Skeletal muscle satellite cell (primary cell): Measurements from ENCODE around the gene ATXN10.

Experiments
- H3K27me3 ChIP-seq: 2 replicates; pipeline ENCODE4 v1.7.0; 2013; ENCODE audit warnings: low read length; ENCODE audit not compliant: control insufficient read depth, insufficient read depth
- H3K36me3 ChIP-seq: 2 replicates; pipeline ENCODE4 v1.7.0; 2013; ENCODE audit warnings: mild to moderate bottlenecking, control low read depth, low read length; ENCODE audit not compliant: insufficient read depth
- H3K4me1 ChIP-seq: 2 replicates; pipeline ENCODE4 v1.7.0; 2013; ENCODE audit warnings: low read length; ENCODE audit not compliant: control insufficient read depth, insufficient read depth
- H3K4me2 ChIP-seq: 2 replicates; pipeline ENCODE4 v1.7.0; 2013; ENCODE audit warnings: mild to moderate bottlenecking, low read length
- H3K4me3 ChIP-seq: 2 replicates; pipeline ENCODE4 v1.7.0; 2013; ENCODE audit warnings: low read length
- H3K9ac ChIP-seq: 2 replicates; pipeline ENCODE4 v1.7.0; 2013; ENCODE audit warnings: mild to moderate bottlenecking, low read depth, low read length, moderate library complexity
- H3K9me3 ChIP-seq: replicated peaks from 2 replicates; pipeline ENCODE4 v1.7.0; 2013; ENCODE audit warnings: mild to moderate bottlenecking, control low read depth, low read length

Gene ATXN10

DNA sequence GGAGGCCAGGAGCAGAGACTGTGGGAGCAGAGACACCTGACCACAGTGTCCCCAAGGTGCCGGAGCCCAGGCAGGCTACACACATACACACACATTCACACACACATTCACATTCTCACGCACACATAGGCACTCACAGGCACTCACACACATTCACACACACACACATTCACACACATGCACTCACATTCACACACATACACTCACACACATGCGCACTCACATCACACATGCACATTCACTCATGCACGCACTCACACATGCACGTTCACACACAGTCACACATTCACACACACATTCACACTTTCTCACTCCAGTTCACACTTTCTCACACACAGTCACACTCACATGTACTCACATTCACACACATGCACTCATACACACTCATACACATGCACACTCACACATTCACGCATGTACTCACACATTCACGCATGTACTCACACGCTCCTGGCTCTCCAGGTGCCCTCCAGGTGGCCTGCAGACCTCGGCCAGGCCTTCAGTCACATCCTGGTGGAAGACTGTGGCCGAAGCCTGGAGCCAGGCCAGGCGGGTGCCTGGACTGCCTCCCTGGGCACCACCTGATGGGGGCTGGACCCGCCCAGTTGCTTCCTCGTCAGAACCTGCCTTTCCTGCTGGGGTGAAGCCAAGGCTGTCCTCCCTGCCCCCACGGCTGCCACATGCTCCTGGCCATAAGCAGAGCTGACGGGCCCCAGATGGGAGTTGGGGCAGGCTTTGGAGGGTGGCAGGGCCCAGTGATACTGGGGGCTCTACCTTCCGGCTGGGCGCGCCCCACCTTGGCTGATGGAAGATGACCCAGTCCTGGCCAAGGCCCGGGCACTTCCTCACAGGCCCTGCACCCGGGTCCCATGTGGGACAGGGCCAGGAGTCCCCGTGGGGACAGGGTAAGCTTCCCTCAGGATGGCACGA, 215.8 kb downstream of the ATXN10 start:
- H3K36me3 ChIP-seq, result no peaks in the 10 kb centered on the region
- H3K9me3 ChIP-seq, result no peaks in the 10 kb centered on the region
- no peak overlapping the region for H3K9ac ChIP-seq
- peaks cover 33% of the 10 kb centered on the region for H3K27me3 ChIP-seq
- no peak overlapping the region for H3K4me3 ChIP-seq
- H3K4me2 ChIP-seq, result no peak overlapping the region
- H3K4me1 ChIP-seq, result peaks cover 5% of the 10 kb centered on the region

DNA sequence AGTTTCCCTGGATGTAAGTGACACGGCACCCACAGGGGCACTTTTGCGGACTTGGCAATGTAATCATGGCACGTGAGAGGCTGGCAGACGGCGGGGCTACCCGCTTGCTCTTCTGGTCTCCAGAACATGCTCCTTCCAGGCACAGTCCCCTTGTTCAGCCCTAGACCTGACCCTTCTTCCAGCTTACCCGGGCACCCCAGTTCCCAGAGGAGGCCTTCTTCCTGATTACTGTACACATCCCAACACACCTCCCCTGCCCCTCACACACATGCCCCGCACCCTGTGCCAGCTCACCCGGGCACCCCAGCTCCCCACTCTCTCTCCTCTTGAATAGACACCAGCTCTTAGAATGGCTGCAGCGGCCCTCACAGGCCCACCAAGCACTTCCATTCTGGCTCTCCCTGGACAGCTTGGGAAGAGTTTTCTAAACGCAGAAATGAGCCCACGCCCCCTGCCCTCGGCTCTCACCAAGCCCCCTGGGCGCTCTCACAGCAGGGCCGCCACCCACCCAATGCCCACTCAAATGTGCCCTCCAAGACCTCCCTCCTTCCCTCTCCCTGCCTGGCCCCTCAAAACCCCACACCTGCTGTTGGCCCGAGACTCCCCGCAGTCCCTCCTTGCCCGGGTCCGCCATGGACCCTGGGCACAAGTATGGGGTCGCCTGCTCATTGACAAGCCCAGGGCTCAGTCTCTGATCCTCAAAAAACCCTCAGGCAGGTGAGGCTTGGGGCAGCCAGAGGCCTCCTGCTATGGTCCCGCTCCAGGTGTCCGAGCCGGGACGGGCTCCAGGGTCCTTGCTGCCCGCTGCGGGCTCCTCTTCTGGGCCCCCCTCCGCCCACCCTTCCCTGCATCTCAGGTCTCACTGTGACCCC, 216.8 kb downstream of the ATXN10 start:
- Histone ChIP-seq H3K4me3 (no peak overlapping the region), H3K36me3 (no peaks in the 10 kb centered on the region), H3K9me3 (no peaks in the 10 kb centered on the region), H3K27me3 (peaks cover 30% of the 10 kb centered on the region), H3K4me1 (peaks cover 5% of the 10 kb centered on the region), H3K9ac (no peak overlapping the region), H3K4me2 (no peak overlapping the region)

DNA sequence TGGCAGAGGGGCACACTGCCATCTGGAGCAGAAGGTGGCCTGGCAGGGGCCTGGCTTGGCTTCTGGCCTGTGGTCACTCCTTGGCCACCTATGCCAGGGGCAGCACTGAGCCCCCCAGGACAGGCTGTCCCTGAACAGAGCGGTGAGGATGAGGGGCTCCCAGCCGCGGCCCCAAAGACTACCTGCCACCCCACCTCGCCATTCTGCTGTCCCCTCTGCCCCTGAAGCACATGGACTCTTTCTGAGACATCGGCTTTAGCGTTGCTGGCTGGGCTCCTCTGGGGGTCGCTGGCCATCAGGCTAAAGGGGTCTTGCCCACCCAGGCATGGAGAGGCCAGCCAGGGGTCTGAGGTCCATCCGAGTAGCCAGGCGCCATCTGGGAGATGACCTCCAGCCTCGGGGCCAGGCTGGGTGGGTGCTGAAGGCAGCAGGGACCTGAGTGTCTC, 217.5 kb downstream of the ATXN10 start:
- Histone ChIP-seq H3K9ac (no peak overlapping the region), H3K36me3 (no peaks in the 10 kb centered on the region), H3K9me3 (no peaks in the 10 kb centered on the region), H3K4me2 (no peak overlapping the region), H3K4me3 (no peak overlapping the region), H3K27me3 (peaks cover 33% of the 10 kb centered on the region), H3K4me1 (peaks cover 5% of the 10 kb centered on the region)

DNA sequence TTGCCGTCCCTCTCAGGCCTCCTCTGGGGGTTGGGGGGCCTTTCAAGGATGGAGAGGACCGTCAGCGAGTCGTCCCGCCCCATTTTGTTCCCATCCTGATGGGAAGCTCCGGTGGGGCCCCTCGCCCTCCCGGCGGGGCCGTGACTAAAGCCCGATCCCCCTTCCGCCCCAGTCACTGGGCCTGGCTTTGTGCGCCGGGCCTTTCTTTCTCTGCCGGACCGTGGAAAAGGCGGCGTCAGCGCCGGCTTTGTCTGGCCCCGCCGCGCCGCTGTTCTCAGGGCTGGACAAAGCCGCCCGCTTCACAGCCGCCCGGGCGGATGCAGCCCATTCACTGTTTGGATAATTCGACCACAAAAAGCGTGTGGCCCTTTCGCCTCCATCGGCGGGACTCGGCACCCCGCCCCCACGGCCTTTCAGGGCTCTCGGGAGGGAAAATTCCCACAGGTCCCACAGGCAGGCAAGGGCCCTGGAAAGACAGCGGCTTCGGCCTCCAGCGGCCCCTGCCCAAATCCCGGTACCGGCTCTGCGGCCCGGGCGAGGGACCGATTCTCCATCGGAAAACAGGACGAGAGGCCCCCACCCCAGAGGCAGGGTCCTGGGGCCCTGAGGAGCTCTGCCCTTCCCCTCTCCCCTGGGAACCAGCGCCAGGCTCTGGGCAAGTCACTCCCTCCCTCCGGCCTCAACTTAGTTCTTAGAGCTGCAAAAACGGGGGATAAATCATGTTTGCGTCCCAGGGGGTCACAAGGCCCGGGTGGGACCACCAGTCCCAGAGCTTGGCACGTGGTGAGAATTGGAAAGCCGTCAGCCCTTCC, 218.1 kb downstream of the ATXN10 start:
- Histone ChIP-seq H3K4me3 (no peak overlapping the region), H3K4me2 (peak overlapping the region; percentile 15), H3K9me3 (no peaks in the 10 kb centered on the region), H3K4me1 (peaks cover 5% of the 10 kb centered on the region), H3K36me3 (no peaks in the 10 kb centered on the region), H3K9ac (no peak overlapping the region), H3K27me3 (peaks cover 28% of the 10 kb centered on the region)

DNA sequence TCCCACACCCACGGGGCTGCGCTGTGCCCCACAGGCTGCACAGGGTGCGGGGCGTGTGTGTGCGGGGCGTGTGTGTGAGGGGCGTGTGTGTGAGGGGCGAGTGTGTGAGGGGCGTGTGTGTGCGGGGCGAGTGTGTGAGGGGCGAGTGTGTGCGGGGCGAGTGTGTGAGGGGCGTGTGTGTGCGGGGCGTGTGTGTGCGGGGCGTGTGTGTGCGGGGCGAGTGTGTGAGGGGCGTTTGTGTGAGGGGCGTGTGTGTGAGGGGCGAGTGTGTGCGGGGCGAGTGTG, 218.7 kb downstream of the ATXN10 start:
- H3K4me1 ChIP-seq, result peaks cover 5% of the 10 kb centered on the region
- H3K27me3 ChIP-seq, result peaks cover 23% of the 10 kb centered on the region
- H3K4me3 ChIP-seq, result no peak overlapping the region
- H3K4me2 ChIP-seq, result no peak overlapping the region
- no peak overlapping the region for H3K9ac ChIP-seq
- no peaks in the 10 kb centered on the region for H3K36me3 ChIP-seq
- no peaks in the 10 kb centered on the region for H3K9me3 ChIP-seq

DNA sequence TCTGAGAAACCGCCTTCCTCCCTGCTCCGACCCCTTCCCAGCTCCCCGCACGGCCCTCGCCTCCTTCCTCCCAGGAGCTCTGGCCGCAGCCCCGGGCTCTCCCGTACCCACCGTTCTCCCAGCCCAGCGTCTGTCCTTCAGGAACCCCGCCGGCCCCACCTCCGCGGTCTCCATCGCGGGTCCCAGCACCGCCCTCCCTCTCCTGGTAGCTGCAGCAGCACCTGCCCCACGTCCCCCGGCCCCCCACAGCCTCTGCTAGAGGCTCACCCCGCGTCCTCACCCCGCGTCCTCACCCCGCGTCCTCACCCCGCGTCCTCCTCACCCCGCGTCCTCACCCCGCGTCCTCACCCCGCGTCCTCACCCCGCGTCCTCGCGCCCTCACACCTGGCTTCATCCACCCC, 219.4 kb downstream of the ATXN10 start:
- Histone ChIP-seq H3K27me3 (peaks cover 29% of the 10 kb centered on the region), H3K4me3 (no peak overlapping the region), H3K9me3 (no peaks in the 10 kb centered on the region)

DNA sequence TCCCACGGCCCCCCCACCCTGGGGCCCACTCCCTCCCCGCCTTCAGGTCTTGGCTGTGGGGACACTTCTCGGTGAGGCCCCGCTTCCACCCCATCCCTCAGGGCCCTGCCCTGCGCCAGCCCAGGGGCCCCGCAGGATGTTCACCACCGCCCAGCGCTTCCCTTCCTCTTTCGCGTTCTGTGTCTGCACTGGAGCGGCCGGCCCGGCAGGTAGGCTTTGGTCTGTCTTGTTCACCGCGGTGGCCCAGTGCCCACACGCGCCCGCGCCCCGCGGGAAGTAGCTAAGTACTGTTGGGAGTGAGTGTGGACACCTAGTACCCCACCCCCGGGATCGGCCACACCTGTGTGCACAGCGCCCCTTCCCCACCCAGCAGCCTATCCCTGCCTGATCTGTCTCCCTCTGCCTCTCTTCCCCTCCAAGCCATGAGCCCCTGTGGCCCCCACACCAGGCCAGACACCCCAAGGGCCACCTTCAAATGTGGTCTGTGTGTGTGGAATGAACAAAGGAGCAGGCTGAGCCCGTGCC, 219.9 kb downstream of the ATXN10 start:
- no peaks in the 10 kb centered on the region for H3K36me3 ChIP-seq
- H3K9ac ChIP-seq, result no peak overlapping the region
- no peak overlapping the region for H3K4me3 ChIP-seq
- H3K4me2 ChIP-seq, result no peak overlapping the region
- peaks cover 34% of the 10 kb centered on the region for H3K27me3 ChIP-seq
- H3K4me1 ChIP-seq, result peaks cover 5% of the 10 kb centered on the region
- no peaks in the 10 kb centered on the region for H3K9me3 ChIP-seq

More for the DNA sequence above, 219.4 kb downstream of the ATXN10 start:
- H3K4me1 ChIP-seq, result peaks cover 5% of the 10 kb centered on the region
- H3K9ac ChIP-seq, result no peak overlapping the region
- H3K36me3 ChIP-seq, result no peaks in the 10 kb centered on the region
- H3K4me2 ChIP-seq, result no peak overlapping the region

DNA sequence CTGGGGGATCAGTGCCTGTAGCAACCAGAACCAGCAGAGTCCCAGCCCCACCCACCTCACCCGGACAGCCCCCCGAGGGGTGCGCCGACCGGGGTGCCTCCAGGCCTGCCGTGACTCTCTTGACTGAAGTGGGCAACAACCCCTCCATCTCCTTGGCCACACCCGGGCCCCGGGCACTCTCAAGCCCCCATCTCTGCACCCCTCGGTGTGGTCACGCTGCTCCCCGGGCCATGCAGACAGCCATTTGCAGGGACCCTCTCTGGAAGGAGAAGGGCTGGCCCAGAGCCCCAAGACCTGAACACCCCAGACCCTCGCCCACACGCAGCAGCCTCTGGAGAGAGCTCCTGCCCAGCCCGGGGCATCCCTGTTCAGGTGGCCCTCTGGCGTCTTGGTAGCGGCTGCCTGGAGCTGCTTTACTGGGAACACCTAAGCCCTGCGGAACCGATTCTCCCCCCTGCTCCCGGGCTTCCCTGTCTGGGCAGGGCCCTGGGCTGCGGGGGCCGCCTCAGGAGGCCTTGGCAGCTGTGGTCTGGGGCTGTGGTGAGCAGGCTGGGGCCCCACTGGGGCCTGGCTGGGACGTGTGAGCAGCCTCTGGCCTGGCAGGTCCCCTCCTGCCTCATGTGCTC, 220.5 kb downstream of the ATXN10 start:
- Histone ChIP-seq H3K36me3 (no peaks in the 10 kb centered on the region), H3K27me3 (peaks cover 39% of the 10 kb centered on the region)

DNA sequence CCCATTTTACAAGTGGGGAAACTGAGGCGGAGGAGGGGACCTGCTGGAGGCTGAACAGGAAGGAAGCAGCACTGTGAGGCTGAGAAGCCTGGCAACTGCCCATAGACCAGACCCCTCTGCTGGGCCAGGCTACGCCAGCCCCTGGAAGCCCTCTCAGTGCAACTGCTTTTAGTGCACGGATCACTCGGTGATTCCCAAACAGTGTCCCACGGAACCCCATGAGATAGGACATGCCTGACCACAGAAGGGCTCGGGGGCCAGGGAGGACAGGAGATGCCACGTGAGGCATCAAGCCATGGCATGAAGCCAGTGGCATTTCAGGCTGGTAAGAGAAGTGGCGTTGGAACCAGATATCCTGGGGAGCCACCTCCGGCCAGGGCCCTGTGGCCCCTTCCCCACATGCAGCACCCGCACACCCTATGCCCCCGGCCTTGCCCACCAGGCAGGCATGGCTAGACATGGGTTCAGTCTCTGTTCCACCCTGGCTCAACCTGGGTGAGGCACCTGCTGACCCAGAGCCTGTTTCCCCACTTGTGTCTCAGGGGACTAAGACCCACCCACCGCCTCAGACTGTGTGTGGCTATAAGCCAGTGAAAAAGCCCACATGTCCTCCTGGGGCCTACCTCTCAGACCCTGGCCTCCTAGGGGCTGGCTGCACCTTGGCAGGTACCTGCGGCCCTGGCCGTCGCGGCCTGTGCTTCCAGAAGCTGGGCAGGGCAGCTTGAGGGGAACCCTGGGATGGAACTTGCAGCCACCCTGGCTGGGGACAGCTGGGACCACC, 221.2 kb downstream of the ATXN10 start:
- Histone ChIP-seq H3K4me2 (no peak overlapping the region), H3K4me3 (no peak overlapping the region), H3K9me3 (no peaks in the 10 kb centered on the region), H3K4me1 (peaks cover 5% of the 10 kb centered on the region), H3K36me3 (no peaks in the 10 kb centered on the region), H3K9ac (no peak overlapping the region), H3K27me3 (peaks cover 46% of the 10 kb centered on the region)

More for the DNA sequence above, 220.5 kb downstream of the ATXN10 start:
- Histone ChIP-seq H3K4me3 (no peak overlapping the region), H3K9ac (no peak overlapping the region), H3K4me1 (peaks cover 5% of the 10 kb centered on the region), H3K4me2 (no peak overlapping the region), H3K9me3 (no peaks in the 10 kb centered on the region)

DNA sequence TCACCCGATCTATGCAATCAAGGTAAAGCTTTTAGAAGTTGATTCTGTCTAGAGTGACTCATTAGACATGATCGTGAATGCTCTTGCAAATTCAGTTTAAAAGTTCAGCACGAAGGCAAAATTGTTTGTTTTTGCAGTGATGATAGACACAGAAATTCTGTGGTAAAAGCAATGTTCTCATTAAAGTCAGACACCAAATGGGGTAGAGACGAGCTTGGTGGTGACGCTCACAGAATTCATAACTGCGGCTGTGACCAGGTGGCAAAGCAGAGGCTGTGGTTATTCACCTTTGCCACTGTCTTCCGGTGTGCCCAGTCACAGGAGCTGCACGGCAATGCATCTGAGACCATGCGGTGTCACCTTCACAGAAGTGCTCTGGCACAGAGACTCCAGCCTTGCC, 221.9 kb downstream of the ATXN10 start:
- no peak overlapping the region for H3K4me3 ChIP-seq
- peaks cover 5% of the 10 kb centered on the region for H3K4me1 ChIP-seq
- H3K27me3 ChIP-seq, result peaks cover 50% of the 10 kb centered on the region
- no peaks in the 10 kb centered on the region for H3K9me3 ChIP-seq
- no peaks in the 10 kb centered on the region for H3K36me3 ChIP-seq
- no peak overlapping the region for H3K4me2 ChIP-seq
- no peak overlapping the region for H3K9ac ChIP-seq
